ENCODE measurements around the gene TPTE2.
"Not testable (repeated sequence)": the region's sequence is repeated elsewhere in the genome, so short reads cannot be mapped to it uniquely, and the experiment has no call there.

The TPTE2 gene

DNA sequence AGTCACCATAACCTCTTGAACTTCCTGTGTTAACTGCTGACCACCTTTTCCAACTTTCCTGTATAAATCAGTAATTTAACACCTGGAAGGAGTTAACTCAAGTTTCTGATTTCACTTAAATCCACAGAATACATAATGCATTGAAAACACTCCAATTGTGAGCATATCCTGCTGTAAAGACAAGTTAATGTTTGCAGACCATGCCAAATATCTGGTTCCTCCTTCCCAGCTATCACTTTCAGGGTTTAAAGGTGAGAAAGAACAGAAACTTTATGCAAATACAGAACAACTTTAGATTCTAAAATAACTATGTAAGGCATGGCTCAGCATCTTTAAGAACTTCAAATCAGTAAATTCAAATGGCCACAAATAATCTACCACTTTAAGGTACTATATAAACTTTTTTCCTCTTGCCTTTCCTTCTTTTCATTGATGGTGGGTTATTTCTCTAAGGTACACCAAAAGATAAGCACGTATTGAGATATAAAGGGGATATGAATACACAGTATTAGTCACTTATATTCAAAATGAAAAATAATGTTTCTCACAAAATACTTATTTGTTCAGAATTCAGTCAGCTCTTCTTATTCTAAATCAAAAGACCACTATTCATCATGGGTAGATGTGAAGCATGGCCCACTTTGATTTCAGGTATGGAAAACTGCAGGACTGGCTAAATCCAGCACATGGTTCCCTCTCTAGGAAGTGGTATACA, 6.6 kb upstream of the TPTE2 start:
- no peak for DNase-seq (ENCODE audit: low read depth)

DNA sequence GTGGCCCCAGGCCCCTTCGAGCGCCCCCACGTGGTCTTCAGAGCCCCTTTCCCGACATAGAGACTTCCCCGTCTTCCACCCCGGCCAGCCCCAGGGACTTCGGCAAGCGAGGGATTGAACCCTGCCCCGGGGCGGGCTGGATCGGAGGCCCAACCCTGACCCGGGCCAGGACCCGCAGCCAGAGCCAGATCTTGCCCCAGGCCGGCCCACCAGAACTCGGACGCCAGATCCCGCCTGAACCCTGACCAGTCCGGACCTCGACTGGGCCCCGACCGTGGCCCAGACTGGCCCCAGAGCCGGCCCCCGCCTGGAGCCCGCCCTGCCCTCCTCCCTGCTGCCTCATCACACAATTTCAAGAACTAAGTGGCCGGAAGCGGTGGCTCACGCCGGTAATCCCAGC, 253 bp upstream of the TPTE2 start:
- DNase-seq (ENCODE audit: low read depth), result no peak

GRCh38 chr13:19560672-19561071, 660 bp downstream of the TPTE2 start:
- not testable (repeated sequence) for DNase-seq (ENCODE audit: low read depth)

- DNase-seq (ENCODE audit: low read depth), result not testable (repeated sequence)
Observed at GRCh38 chr13:19559739-19560138, 1.6 kb downstream of the TPTE2 start.

DNA sequence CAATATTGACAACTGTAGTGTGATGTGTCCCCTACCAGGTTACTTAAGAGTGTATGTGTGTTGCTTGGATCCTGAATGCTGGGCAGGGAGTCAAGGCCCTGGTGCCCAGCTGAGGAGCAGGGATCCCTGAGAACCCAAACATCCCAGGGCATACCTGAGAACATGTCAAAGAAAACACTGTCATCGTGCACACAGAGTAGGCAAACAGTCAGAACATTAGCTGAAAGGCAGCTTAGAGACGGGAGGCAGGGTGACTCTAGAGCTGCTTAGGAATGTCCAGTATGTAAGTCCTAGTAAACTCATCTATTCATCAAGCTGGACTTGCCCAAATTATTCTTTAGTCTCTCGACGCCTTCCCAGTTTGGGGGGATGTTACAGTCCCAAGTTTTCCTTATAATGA, 4.0 kb downstream of the TPTE2 start:
- DNase-seq (ENCODE audit: low read depth), result not testable (repeated sequence)

- peak; percentile 6 for DNase-seq (ENCODE audit: low read depth)
Observed at GRCh38 chr13:19549245-19549644, 12.1 kb downstream of the TPTE2 start.

GRCh38 chr13:19525634-19526033, 35.7 kb downstream of the TPTE2 start:
- DNase-seq (ENCODE audit: low read depth), result not testable (repeated sequence)

DNA sequence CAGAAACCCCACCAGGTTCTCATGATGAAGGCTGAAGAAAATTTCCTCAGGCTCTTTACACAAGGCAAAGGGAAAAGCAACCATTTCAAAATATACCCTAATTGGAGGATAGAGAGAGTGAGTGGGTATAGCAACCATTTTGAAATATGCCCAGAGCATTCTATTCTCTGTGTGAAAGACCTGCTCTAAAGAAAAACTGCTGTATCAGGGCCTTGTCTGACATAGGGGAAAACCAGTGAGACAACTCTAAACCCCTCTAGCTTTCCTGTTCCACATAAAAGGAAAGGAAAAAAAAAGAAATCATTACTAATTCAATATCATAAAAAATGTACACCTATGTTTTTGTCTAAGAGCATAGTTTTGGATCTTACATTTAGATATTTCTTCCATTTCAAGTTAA, 42.3 kb downstream of the TPTE2 start:
- DNase-seq (ENCODE audit: low read depth), result no peak

DNA sequence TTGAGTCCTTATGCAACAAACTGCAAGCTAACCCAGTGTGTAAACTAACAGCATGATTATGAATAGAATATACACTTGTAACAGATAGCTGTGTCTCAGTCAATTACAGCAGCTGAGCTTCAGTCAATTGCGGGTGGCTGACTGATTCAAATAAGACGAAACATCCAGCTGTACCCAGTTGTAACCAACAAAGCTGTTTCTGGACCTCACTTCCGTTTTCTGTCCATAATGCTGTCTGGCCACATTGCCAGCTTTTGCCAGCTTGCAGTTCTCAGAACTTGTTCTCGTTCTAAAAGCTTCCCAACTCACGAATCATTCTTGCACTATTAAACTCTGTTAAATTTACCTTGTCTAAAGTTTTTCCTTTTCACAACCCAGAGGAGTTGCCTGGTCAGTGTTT, 53.7 kb downstream of the TPTE2 start:
- DNase-seq (ENCODE audit: low read depth), result not testable (repeated sequence)

GRCh38 chr13:19460126-19460525, 101.2 kb downstream of the TPTE2 start:
- DNase-seq (ENCODE audit: low read depth), result not testable (repeated sequence)

DNA sequence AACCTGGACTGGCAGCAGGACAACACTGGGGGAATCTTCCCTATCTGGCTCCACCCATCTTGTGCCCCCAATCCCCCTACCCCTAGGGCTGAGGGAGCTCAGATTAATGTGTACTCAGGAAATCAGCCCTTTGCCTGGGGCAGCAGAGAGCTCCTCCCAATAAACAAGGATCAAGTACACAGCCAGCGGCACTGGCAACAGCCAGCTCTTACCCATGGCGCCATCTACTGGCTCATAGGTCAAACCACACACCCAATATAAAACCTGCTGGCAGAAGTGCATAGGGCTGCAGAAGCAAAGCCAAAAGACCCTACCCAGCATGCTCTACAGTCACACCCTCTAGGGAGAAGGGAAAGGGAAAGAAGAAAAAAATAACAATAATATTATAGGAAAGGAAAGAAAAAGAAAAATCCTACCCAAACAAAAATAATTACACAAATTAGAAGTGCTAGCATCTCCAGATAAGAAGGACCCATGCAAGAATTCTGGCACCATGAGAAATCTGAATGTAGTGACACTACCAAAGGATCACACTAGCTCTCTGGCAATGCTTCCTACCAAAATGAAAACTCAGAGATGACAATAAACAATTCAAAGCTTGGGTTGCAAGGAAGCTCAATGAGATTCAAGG, 122.2 kb downstream of the TPTE2 start:
- DNase-seq (ENCODE audit: low read depth), result not testable (repeated sequence)

- not testable (repeated sequence) for DNase-seq (ENCODE audit: low read depth)
Observed at GRCh38 chr13:19437780-19438179, 123.6 kb downstream of the TPTE2 start.

- DNase-seq (ENCODE audit: low read depth), result not testable (repeated sequence)
Observed at GRCh38 chr13:19422236-19422635, 139.1 kb downstream of the TPTE2 start.

DNA sequence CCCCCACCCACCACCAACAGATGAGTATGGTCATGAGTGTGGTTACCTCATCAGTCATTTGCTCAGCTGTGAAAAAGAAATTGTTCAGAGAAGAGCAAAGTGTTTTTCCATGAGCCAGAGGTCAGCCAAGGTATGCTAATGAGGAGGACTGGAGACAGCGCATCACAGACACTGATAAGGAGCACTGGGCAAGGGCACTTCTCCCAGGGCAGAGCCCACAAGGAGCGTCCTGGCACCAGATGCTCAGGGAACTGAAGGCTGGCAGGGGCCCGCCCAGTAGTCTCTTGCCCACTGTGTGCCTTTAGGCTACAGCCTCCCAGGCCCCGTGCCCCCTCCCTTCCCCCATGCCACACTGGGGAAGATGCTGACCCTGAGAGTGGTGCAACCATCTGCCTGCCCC, 148.8 kb downstream of the TPTE2 start:
- not testable (repeated sequence) for DNase-seq (ENCODE audit: low read depth)

DNA sequence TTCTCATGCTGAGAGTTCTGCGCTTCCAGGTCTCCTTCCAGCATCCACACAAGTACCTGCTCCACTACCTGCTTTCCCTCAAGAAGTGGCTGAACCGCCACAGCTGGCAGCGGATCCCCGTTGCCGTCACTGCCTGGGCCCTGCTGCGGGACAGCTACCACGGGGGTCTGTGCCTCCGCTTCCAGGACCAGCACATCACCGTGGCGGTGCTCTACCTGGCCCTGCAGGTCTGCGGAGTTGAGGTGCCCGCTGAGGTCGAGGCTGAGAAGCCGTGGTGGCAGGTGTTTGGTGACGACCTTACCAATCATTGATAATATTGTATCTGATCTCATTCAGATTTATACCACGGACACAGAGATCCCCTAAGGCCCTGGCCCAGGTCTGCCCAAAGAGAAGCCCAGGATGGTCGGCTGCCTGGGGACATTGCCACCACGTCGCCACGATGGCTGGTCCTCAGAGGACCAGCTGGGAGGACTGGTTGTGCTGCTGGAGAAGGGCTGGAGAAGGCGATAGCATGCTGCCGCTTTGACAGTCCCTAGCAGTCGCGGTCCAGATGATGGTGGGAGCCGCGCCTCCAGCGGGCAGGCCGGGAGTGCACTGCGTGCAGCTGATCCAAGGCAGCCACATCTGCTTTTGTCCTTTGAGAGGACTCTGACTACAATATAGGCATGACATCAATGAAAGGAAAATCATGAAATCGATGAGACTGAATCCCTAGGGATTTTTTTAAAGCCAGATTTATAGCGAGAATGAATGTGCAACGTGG, 178.4 kb downstream of the TPTE2 start:
- not testable (repeated sequence) for DNase-seq (ENCODE audit: low read depth)

DNA sequence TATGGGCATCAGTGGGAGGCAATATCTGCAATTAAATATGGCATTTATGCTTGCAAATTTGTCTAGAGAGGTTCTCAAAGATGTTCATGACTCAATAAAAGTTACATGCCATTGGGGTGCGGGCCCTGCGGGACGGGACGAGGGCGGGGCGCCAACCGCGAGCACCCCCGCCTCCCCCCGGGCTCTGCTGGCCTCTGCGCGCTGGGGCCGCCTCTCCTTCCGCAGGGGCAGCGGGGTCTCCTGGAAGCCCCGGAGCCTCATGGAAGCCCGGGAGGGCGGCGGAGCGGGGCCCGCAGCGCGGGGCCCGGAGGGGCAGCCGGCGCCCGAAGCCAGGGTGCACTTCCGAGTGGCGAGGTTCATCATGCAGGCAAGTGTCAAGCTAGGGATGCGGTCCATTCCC, 179.2 kb downstream of the TPTE2 start:
- no peak for DNase-seq (ENCODE audit: low read depth)
